ENCODE results near the gene TM7SF3. TPM values are rescaled to one million over a fixed set of nuclear protein-coding genes. Genes with fewer than 3 reads are reported as not detected.

Gene TM7SF3
- total and polyA plus RNA-seq, 2 experiments from 2014 or later: 50.1 to 50.8 TPM

GRCh38 chr12:27000961-27001360, 13.2 kb downstream of the TM7SF3 start:
- Histone ChIP-seq H3K36me3 (no peaks in the 10 kb centered on the region), H3K4me1 (ENCODE audit: low read depth) (no peaks in the 10 kb centered on the region), H3K27me3 (no peaks in the 10 kb centered on the region), H3K27ac (no peak overlapping the region), H3K4me3 (no peak overlapping the region), H3K9me3 (ENCODE audit: low read depth) (no peaks in the 10 kb centered on the region)
- TF ChIP-seq CTCF (IDR thresholded peaks at IDR 0.05; ENCODE audit: low read depth, low read length): no peak
- no peak for DNase-seq (ENCODE audit: low read depth in 1 of 2, low spot score in 1 of 2)

DNA sequence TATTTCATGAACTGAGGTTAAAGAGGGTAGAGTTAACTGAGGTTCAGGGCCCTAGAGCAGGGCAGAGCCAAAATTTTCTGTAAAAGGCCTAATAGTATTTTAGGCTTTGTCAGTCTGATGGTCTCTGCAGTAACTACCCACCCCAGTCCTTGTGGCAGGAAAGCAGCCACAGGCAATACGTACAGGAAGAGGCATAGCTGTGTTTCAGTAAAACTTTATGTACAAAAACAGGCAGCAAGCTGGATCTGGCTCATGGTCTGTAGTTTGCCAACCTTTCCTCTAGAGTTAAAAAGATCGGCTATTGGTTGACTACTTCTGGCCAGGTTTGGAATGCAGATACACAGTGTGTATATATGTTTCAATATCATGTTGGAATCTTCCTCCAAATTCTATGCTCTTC, 17.2 kb downstream of the TM7SF3 start:
- Histone ChIP-seq H3K27me3 (no peaks in the 10 kb centered on the region), H3K4me1 (ENCODE audit: low read depth) (no peaks in the 10 kb centered on the region), H3K9me3 (ENCODE audit: low read depth) (no peaks in the 10 kb centered on the region), H3K36me3 (peaks cover 9% of the 10 kb centered on the region), H3K27ac (no peak overlapping the region), H3K4me3 (no peak overlapping the region)
- TF ChIP-seq CTCF (IDR thresholded peaks at IDR 0.05; ENCODE audit: low read depth, low read length): no peak
- no peak for DNase-seq (ENCODE audit: low read depth in 1 of 2, low spot score in 1 of 2)

DNA sequence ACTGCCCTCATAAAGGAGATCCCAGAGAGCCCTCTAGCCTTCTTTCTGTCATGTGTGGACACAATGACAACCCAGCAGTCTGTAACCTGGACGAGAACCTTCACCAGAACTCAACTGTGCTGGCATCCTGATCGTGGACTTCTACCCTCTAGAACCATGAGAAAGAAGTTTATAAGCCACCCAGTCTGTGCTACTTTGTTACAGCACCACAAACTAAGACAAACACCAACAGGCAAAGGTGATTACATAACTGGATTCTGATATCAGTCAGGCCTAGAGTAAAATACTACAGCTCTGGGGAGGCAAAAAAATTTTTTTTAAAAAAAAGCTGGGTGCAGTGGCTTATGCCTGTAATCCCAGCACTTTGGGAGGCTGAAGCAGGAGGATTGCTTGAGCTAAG, 18.5 kb downstream of the TM7SF3 start:
- Histone ChIP-seq H3K27ac (no peak overlapping the region), H3K27me3 (no peaks in the 10 kb centered on the region), H3K4me3 (no peak overlapping the region), H3K9me3 (ENCODE audit: low read depth) (no peaks in the 10 kb centered on the region), H3K4me1 (ENCODE audit: low read depth) (no peaks in the 10 kb centered on the region), H3K36me3 (peaks cover 9% of the 10 kb centered on the region)
- no peak for DNase-seq (ENCODE audit: low read depth in 1 of 2, low spot score in 1 of 2)
- no peak for TF ChIP-seq CTCF (IDR thresholded peaks at IDR 0.05; ENCODE audit: low read depth, low read length)

GRCh38 chr12:26994109-26994508, 20.1 kb downstream of the TM7SF3 start:
- DNase-seq (ENCODE audit: low read depth in 1 of 2, low spot score in 1 of 2): no peak
- Histone ChIP-seq H3K27ac (no peak overlapping the region), H3K36me3 (peaks cover 9% of the 10 kb centered on the region), H3K9me3 (ENCODE audit: low read depth) (no peaks in the 10 kb centered on the region), H3K4me1 (ENCODE audit: low read depth) (no peaks in the 10 kb centered on the region), H3K27me3 (no peaks in the 10 kb centered on the region), H3K4me3 (no peak overlapping the region)
- TF ChIP-seq CTCF (IDR thresholded peaks at IDR 0.05; ENCODE audit: low read depth, low read length): no peak

DNA sequence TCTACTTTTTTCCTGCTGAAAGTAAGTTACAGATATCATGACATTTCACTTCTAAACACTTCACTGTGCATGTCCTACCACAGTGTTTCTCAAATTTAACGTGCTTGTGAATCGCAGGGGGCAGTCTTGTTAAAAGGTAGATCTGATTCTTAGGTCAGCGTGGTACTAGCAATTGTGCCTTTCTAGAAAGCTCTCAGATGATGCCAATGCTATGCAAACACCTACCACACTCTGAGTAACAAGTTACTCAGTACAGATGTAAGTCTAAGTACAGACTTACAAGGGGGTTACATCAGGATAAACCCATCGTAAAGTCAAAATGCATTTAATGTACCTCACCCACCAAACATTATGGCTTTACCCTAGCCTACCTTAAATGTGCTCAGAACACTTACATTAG, 22.4 kb downstream of the TM7SF3 start:
- Histone ChIP-seq H3K27me3 (no peaks in the 10 kb centered on the region), H3K9me3 (ENCODE audit: low read depth) (no peaks in the 10 kb centered on the region), H3K27ac (peak overlapping the region; percentile 30), H3K4me3 (no peak overlapping the region), H3K36me3 (peaks cover 9% of the 10 kb centered on the region), H3K4me1 (ENCODE audit: low read depth) (no peaks in the 10 kb centered on the region)
- no peak for TF ChIP-seq CTCF (IDR thresholded peaks at IDR 0.05; ENCODE audit: low read depth, low read length)
- DNase-seq (ENCODE audit: low read depth in 1 of 2, low spot score in 1 of 2): no peak

DNA sequence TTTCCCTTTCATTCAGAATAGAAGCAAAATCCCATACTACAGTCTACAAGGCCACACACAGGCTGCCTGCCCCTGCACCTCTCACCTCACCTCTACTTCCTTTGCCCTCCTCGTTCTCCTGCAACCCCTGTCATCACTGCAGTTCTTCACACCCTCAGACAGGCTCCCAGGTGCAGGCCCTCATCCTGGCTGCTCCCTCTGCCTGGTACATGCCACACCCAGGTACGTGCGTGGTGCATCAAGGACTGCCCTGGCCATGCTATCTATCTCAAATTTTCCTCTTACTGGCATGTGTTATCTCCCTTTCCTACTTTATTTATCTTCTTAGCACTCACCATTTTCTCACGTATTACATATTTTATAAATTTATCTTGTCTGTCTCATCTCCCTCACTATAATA, 24.3 kb downstream of the TM7SF3 start:
- Histone ChIP-seq H3K9me3 (ENCODE audit: low read depth) (no peaks in the 10 kb centered on the region), H3K4me1 (ENCODE audit: low read depth) (no peaks in the 10 kb centered on the region), H3K4me3 (no peak overlapping the region), H3K27ac (no peak overlapping the region), H3K27me3 (no peaks in the 10 kb centered on the region), H3K36me3 (peaks cover 4% of the 10 kb centered on the region)
- no peak for DNase-seq (ENCODE audit: low read depth in 1 of 2, low spot score in 1 of 2)
- TF ChIP-seq CTCF (IDR thresholded peaks at IDR 0.05; ENCODE audit: low read depth, low read length): no peak
